ENCODE results near the gene AADAC.
"Not testable (repeated sequence)": the region's sequence is repeated elsewhere in the genome, so short reads cannot be mapped to it uniquely, and the experiment has no call there.

Gene AADAC

DNA sequence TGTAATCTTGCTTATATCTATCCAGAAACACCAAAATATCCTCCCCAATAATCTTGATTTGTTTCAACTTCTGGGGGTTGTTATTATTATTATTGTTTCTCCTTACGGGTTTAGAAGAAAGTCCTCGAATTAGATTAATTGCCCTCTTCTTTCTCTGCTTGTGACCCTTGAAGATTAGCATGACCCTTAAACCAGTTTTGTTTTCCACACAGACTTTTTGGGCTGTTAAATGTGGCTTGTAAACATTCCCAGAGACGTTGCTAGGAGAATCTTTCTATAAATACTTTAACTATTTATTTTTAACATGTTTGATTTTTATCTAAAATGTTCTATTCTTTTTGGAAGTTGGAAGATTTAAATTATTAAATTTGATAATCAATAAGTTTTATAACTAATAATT lies 55.3 kb downstream of the AADAC start:
- peaks cover 23% of the 10 kb centered on the region for H3K4me1 ChIP-seq (ENCODE audit: control insufficient read depth, insufficient read depth, low read length, unreplicated experiment)
- H3K27ac ChIP-seq (ENCODE audit: low read depth, low read length), result no peak overlapping the region
- no peaks in the 10 kb centered on the region for H3K79me2 ChIP-seq (ENCODE audit: control insufficient read depth, insufficient read depth, low read length, unreplicated experiment)
- H3K27me3 ChIP-seq (ENCODE audit: insufficient read depth, low read length), result no peaks in the 10 kb centered on the region
- peak overlapping the region; percentile 34 for H2AFZ ChIP-seq (ENCODE audit: low read length, unreplicated experiment)
- H3K36me3 ChIP-seq (ENCODE audit: insufficient read depth, low read length), result no peaks in the 10 kb centered on the region
- H3K4me3 ChIP-seq (ENCODE audit: low read depth, low read length), result no peak overlapping the region

GRCh38 chr3:151871639-151872468 lies 57.9 kb downstream of the AADAC start:
- Histone ChIP-seq H3K27me3 (ENCODE audit: insufficient read depth, low read length) (no peaks in the 10 kb centered on the region), H3K36me3 (ENCODE audit: insufficient read depth, low read length) (no peaks in the 10 kb centered on the region), H3K79me2 (ENCODE audit: control insufficient read depth, insufficient read depth, low read length, unreplicated experiment) (no peaks in the 10 kb centered on the region), H3K27ac (ENCODE audit: low read depth, low read length) (no peak overlapping the region), H3K4me1 (ENCODE audit: control insufficient read depth, insufficient read depth, low read length, unreplicated experiment) (peaks cover 15% of the 10 kb centered on the region), H2AFZ (ENCODE audit: low read length, unreplicated experiment) (peak overlapping the region; percentile 58), H3K4me3 (ENCODE audit: low read depth, low read length) (no peak overlapping the region)

DNA sequence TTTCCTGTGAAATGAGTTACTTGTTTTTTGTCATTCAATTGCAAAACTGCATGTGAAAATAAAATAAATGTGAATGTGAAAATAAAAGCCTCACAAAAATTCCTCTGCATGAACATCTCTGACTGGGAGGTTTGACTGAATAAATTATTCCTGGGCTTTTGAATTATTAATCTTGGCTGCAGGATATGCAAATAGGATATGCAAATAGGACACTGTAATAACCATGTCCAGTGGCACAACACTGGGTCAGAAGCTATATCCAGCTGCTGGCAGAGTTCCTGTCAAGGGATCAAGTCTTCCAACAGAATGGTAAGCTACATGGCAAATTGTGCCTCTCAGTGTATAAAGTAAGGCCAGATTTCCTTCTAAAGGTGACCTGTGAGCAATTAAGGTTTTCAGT lies 59.5 kb downstream of the AADAC start, which contains the start of gene SUCNR1:
Gene SUCNR1, plus strand, starts transcription at position 246 of the 400 bp plus-strand sequence. CDS start 6,250 bp downstream, outside the sequence.
- H3K27ac ChIP-seq (ENCODE audit: low read depth, low read length), result no peak within 1 kb of the TSS
- H3K4me3 ChIP-seq (ENCODE audit: low read depth, low read length), result no peak within 1 kb of the TSS
- H3K27me3 ChIP-seq (ENCODE audit: insufficient read depth, low read length), result no peaks in the 10 kb centered on the region
- H2AFZ ChIP-seq (ENCODE audit: low read length, unreplicated experiment), result no peak within 1 kb of the TSS
- H3K36me3 ChIP-seq (ENCODE audit: insufficient read depth, low read length), result no peaks in the 10 kb centered on the region
- H3K4me1 ChIP-seq (ENCODE audit: control insufficient read depth, insufficient read depth, low read length, unreplicated experiment), result peaks cover 15% of the 10 kb centered on the region
- H3K79me2 ChIP-seq (ENCODE audit: control insufficient read depth, insufficient read depth, low read length, unreplicated experiment), result no peaks in the 10 kb centered on the region

GRCh38 chr3:151874079-151874478 lies 60.2 kb downstream of the AADAC start:
- not testable (repeated sequence) for H3K4me3 ChIP-seq (ENCODE audit: low read depth, low read length); H3K27me3 ChIP-seq (ENCODE audit: insufficient read depth, low read length); H3K27ac ChIP-seq (ENCODE audit: low read depth, low read length); H2AFZ ChIP-seq (ENCODE audit: low read length, unreplicated experiment); H3K36me3 ChIP-seq (ENCODE audit: insufficient read depth, low read length); H3K79me2 ChIP-seq (ENCODE audit: control insufficient read depth, insufficient read depth, low read length, unreplicated experiment)
- H3K4me1 ChIP-seq (ENCODE audit: control insufficient read depth, insufficient read depth, low read length, unreplicated experiment), result peaks cover 15% of the 10 kb centered on the region

DNA sequence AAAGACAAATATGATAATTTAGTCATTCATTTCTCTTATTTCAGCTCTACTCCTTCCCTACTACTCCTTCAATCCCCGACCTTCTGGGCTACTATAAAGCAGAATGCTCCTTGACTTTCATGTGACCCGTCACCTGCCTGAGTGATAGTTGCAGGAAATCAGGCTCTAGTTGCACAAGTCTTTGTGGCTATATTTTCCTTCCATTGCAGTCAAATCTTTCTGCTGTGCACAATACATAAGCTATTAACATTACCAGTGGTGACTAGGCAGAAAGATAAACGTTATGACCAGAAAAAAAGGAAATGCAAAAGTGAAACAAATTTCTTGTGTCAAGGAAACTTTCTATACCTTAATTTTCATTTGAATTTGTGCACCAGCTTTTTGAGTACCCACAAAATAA lies 61.8 kb downstream of the AADAC start:
- H3K27ac ChIP-seq (ENCODE audit: low read depth, low read length), result no peak overlapping the region
- H3K36me3 ChIP-seq (ENCODE audit: insufficient read depth, low read length), result no peaks in the 10 kb centered on the region
- no peaks in the 10 kb centered on the region for H3K79me2 ChIP-seq (ENCODE audit: control insufficient read depth, insufficient read depth, low read length, unreplicated experiment)
- H2AFZ ChIP-seq (ENCODE audit: low read length, unreplicated experiment), result peak overlapping the region; percentile 92
- no peaks in the 10 kb centered on the region for H3K27me3 ChIP-seq (ENCODE audit: insufficient read depth, low read length)
- peak overlapping the region; percentile 64 for H3K4me3 ChIP-seq (ENCODE audit: low read depth, low read length)
- H3K4me1 ChIP-seq (ENCODE audit: control insufficient read depth, insufficient read depth, low read length, unreplicated experiment), result peaks cover 25% of the 10 kb centered on the region

GRCh38 chr3:151877269-151877668 lies 63.4 kb downstream of the AADAC start:
- Histone ChIP-seq H3K27ac (ENCODE audit: low read depth, low read length) (no peak overlapping the region), H3K4me3 (ENCODE audit: low read depth, low read length) (no peak overlapping the region), H3K4me1 (ENCODE audit: control insufficient read depth, insufficient read depth, low read length, unreplicated experiment) (peaks cover 19% of the 10 kb centered on the region), H3K36me3 (ENCODE audit: insufficient read depth, low read length) (no peaks in the 10 kb centered on the region), H3K79me2 (ENCODE audit: control insufficient read depth, insufficient read depth, low read length, unreplicated experiment) (no peaks in the 10 kb centered on the region), H2AFZ (ENCODE audit: low read length, unreplicated experiment) (no peak overlapping the region), H3K27me3 (ENCODE audit: insufficient read depth, low read length) (no peaks in the 10 kb centered on the region)

All from ACC112 (cell line).